Muscle of leg (tissue), 11 donors: ENCODE results near the gene LRRFIP1. TPM values are rescaled to one million over a fixed set of nuclear protein-coding genes. Genes with fewer than 3 reads are reported as not detected.
"Not testable (repeated sequence)": the region's sequence is repeated elsewhere in the genome, so short reads cannot be mapped to it uniquely, and the experiment has no call there.

Experiments used
- DNase-seq: peaks from one replicate; pipeline ENCODE4 v3.0.0; 2013
- H3K27ac ChIP-seq: one replicate; pipeline ENCODE4 v1.5.1; 2013; ENCODE audit warnings: mild to moderate bottlenecking, low read length, control low read depth
- H3K27me3 ChIP-seq: one replicate; pipeline ENCODE4 v1.6.1; 2013; ENCODE audit warnings: low read length; ENCODE audit not compliant: control insufficient read depth, insufficient read depth
- H3K36me3 ChIP-seq: one replicate; pipeline ENCODE4 v1.6.1; 2013; ENCODE audit warnings: low read length; ENCODE audit not compliant: control insufficient read depth, insufficient read depth
- H3K4me1 ChIP-seq: one replicate; pipeline ENCODE4 v1.6.1; 2013; ENCODE audit warnings: low read length; ENCODE audit not compliant: control insufficient read depth, insufficient read depth
- H3K4me3 ChIP-seq: one replicate; pipeline ENCODE4 v1.5.1; 2013; ENCODE audit warnings: low read length, control low read depth
- H3K9me3 ChIP-seq: replicated peaks from 2 replicates; pipeline ENCODE4 v1.6.1; 2013; ENCODE audit warnings: low read depth, low read length; ENCODE audit not compliant: control insufficient read depth
- WGBS: methylation state at CpG from one replicate; pipeline ENCODE4 v1.1.5; 2013; ENCODE audit warnings: missing lambda C conversion rate; ENCODE audit not compliant: insufficient coverage; 5-methylcytosine and 5-hydroxymethylcytosine counted together
- polyA plus RNA-seq, 8 donors: library from polyadenylated mRNA; unstranded; fragments of 120-200 nt; gene quantifications; one replicate each; pipeline versions ENCODE4 v1.2.1 to v1.2.3, GENCODE V29; 2013; ENCODE audit warnings: inconsistent platforms in 1 of 8, low replicate concordance in 1 of 8; ENCODE audit not compliant: insufficient read length in 8 of 8, insufficient read depth in 1 of 8
- total RNA-seq: library from RNA; stranded (reverse); fragments of 120-200 nt; gene quantifications from one replicate; pipeline ENCODE4 v1.2.4, GENCODE V29; 2013

LRRFIP1 gene
- total and polyA plus RNA-seq, 9 donors: 95.1 to 182 (median 113) TPM

GRCh38 chr2:237588044-237588696, 39.2 kb upstream of the LRRFIP1 start:
- DNase-seq: no peak
- H3K4me1 ChIP-seq: peaks cover 10% of the 10 kb centered on the region
- no peaks in the 10 kb centered on the region for H3K9me3 ChIP-seq
- peaks cover 2% of the 10 kb centered on the region for H3K27me3 ChIP-seq
- no peak overlapping the region for H3K4me3 ChIP-seq
- H3K27ac ChIP-seq: no peak overlapping the region
- H3K36me3 ChIP-seq: no peaks in the 10 kb centered on the region
- WGBS: 66% methylated on average over 5 of the region's 9 CpGs

- no peak within 1 kb of the TSS for H3K27ac ChIP-seq
- no peak for DNase-seq
- 66% methylated on average over 14 of the region's 16 CpGs for WGBS
- no peaks in the 10 kb centered on the region for H3K9me3 ChIP-seq
- no peaks in the 10 kb centered on the region for H3K36me3 ChIP-seq
- no peak within 1 kb of the TSS for H3K4me3 ChIP-seq
- peaks cover 2% of the 10 kb centered on the region for H3K27me3 ChIP-seq
- H3K4me1 ChIP-seq: peaks cover 22% of the 10 kb centered on the region
These were observed 36.9 kb upstream of the LRRFIP1 start, which contains the start of gene RAB17 for GRCh38 chr2:237590272-237591140. Gene RAB17, minus strand, starts transcription at chr2:237590734. Its CDS starts 4,580 bp downstream, at chr2:237586154.

- Histone ChIP-seq H3K4me3 (no peak overlapping the region), H3K4me1 (peaks cover 22% of the 10 kb centered on the region), H3K9me3 (no peaks in the 10 kb centered on the region), H3K36me3 (no peaks in the 10 kb centered on the region), H3K27me3 (peaks cover 2% of the 10 kb centered on the region), H3K27ac (no peak overlapping the region)
- no peak for DNase-seq
- WGBS: 44% methylated on average over 6 of the region's 19 CpGs
These were observed 36.1 kb upstream of the LRRFIP1 start for GRCh38 chr2:237591141-237591881.

- H3K36me3 ChIP-seq: no peaks in the 10 kb centered on the region
- peaks cover 2% of the 10 kb centered on the region for H3K27me3 ChIP-seq
- no peak overlapping the region for H3K27ac ChIP-seq
- 97% methylated on average over 10 of the region's 18 CpGs for WGBS
- DNase-seq: no peak
- peaks cover 20% of the 10 kb centered on the region for H3K4me1 ChIP-seq
- no peak overlapping the region for H3K4me3 ChIP-seq
- no peaks in the 10 kb centered on the region for H3K9me3 ChIP-seq
These were observed 34.9 kb upstream of the LRRFIP1 start for GRCh38 chr2:237592425-237592980.

GRCh38 chr2:237593036-237593435, 34.4 kb upstream of the LRRFIP1 start:
- DNase-seq: no peak
- no peak overlapping the region for H3K27ac ChIP-seq
- 88% methylated on average over 9 of the region's 10 CpGs for WGBS
- H3K27me3 ChIP-seq: peaks cover 2% of the 10 kb centered on the region
- H3K9me3 ChIP-seq: no peaks in the 10 kb centered on the region
- no peaks in the 10 kb centered on the region for H3K36me3 ChIP-seq
- H3K4me3 ChIP-seq: no peak overlapping the region
- H3K4me1 ChIP-seq: peaks cover 20% of the 10 kb centered on the region

GRCh38 chr2:237593596-237594320, 33.6 kb upstream of the LRRFIP1 start:
- no peak overlapping the region for H3K4me3 ChIP-seq
- 79% methylated on average over 10 of the region's 17 CpGs for WGBS
- H3K9me3 ChIP-seq: no peaks in the 10 kb centered on the region
- H3K27me3 ChIP-seq: peaks cover 2% of the 10 kb centered on the region
- DNase-seq: no peak
- peaks cover 20% of the 10 kb centered on the region for H3K4me1 ChIP-seq
- H3K27ac ChIP-seq: no peak overlapping the region
- H3K36me3 ChIP-seq: no peaks in the 10 kb centered on the region

- Histone ChIP-seq H3K36me3 (no peaks in the 10 kb centered on the region), H3K9me3 (no peaks in the 10 kb centered on the region), H3K4me3 (no peak overlapping the region), H3K27me3 (peaks cover 2% of the 10 kb centered on the region), H3K4me1 (peaks cover 20% of the 10 kb centered on the region), H3K27ac (no peak overlapping the region)
- whole genome bisulfite sequencing: 67% methylated on average over 3 of the region's 5 CpGs
- no peak for DNase-seq
These were observed 32.9 kb upstream of the LRRFIP1 start for GRCh38 chr2:237594514-237594871.

- not testable (repeated sequence) for H3K27me3 ChIP-seq, H3K4me3 ChIP-seq, H3K9me3 ChIP-seq, H3K36me3 ChIP-seq, DNase-seq, H3K27ac ChIP-seq
- H3K4me1 ChIP-seq: peaks cover 29% of the 10 kb centered on the region
- no CpG with 5 or more reads among the region's 5 CpGs for WGBS
These were observed 31.4 kb upstream of the LRRFIP1 start for GRCh38 chr2:237595829-237596519.

GRCh38 chr2:237596520-237597195, 30.7 kb upstream of the LRRFIP1 start:
- WGBS: 59% methylated on average over 7 of the region's 13 CpGs
- Histone ChIP-seq H3K4me1 (peaks cover 28% of the 10 kb centered on the region), H3K9me3 (no peaks in the 10 kb centered on the region), H3K36me3 (no peaks in the 10 kb centered on the region), H3K27ac (no peak overlapping the region), H3K27me3 (no peaks in the 10 kb centered on the region), H3K4me3 (no peak overlapping the region)
- DNase-seq: no peak
